ENCODE data around the gene C19orf25. TPM values are rescaled to one million over a fixed set of nuclear protein-coding genes. Genes with fewer than 3 reads are reported as not detected.

The C19orf25 gene
- total and polyA plus RNA-seq, 9 of the 15 experiments (the other 6 are each of a cell fraction or from before 2014, with no cell fraction given) = 0.79 to 96.0 (median 36.1) TPM

DNA sequence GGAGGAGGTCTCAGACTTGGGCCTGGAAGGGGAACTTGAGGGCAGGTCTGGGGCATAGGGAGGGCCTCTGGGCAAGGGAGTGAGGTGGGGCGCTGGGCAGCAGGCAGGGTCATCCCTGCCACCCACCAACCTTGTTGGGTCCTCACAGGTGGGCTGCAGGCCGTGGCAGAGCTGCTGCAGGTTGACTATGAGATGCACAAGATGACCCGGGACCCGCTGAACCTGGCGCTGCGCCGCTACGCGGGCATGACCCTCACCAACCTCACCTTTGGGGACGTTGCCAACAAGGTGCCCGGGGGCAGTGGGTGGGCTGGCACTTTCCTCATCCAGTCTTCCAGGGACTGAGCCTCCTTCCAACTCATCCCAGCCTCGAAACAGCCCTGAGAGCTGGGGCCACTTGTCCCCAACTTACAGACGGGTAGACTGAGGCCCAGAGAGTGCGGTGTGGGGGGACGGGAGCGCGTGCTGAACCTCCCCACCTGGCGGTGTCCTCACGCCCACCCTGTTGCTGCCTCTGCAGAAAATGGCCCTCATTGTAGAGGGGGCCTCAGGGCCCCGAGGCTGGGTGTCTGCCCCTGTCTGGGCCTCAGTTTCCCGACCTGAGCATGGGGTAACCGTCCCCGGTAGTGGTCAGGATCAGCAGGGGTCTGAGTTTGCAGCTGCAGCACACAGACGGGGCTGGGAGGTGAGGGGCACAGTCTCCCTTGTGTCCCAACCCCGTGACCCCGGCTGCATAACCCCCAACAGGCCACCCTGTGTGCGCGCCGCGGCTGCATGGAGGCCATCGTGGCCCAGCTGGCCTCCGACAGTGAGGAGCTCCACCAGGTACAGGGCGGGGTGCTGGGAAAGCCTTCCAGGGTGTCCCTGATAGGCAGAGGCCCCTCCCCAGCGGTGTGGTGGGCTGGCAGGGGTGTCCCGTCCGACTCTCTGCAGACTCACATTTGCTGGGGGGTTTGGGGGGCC, 18.7 kb downstream of the C19orf25 start (continued):
- TF ChIP-seq ZNF507 (tag; conservative IDR thresholded peaks at IDR 0.05) = no peak
- no peak for TF ChIP-seq ELF4 (CRISPR knock-in tag; IDR thresholded peaks at IDR 0.05)
- TF ChIP-seq, protein P1, sequence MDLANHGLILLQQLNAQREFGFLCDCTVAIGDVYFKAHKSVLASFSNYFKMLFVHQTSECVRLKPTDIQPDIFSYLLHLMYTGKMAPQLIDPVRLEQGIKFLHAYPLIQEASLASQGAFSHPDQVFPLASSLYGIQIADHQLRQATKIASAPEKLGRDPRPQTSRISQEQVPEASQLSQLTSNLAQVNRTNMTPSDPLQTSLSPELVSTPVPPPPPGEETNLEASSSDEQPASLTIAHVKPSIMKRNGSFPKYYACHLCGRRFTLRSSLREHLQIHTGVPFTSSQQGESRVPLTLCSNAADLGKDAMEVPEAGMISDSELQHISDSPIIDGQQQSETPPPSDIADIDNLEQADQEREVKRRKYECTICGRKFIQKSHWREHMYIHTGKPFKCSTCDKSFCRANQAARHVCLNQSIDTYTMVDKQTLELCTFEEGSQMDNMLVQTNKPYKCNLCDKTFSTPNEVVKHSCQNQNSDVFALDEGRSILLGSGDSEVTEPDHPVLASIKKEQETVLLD (IDR thresholded peaks at IDR 0.05) = no peak
- TF ChIP-seq, protein P2, sequence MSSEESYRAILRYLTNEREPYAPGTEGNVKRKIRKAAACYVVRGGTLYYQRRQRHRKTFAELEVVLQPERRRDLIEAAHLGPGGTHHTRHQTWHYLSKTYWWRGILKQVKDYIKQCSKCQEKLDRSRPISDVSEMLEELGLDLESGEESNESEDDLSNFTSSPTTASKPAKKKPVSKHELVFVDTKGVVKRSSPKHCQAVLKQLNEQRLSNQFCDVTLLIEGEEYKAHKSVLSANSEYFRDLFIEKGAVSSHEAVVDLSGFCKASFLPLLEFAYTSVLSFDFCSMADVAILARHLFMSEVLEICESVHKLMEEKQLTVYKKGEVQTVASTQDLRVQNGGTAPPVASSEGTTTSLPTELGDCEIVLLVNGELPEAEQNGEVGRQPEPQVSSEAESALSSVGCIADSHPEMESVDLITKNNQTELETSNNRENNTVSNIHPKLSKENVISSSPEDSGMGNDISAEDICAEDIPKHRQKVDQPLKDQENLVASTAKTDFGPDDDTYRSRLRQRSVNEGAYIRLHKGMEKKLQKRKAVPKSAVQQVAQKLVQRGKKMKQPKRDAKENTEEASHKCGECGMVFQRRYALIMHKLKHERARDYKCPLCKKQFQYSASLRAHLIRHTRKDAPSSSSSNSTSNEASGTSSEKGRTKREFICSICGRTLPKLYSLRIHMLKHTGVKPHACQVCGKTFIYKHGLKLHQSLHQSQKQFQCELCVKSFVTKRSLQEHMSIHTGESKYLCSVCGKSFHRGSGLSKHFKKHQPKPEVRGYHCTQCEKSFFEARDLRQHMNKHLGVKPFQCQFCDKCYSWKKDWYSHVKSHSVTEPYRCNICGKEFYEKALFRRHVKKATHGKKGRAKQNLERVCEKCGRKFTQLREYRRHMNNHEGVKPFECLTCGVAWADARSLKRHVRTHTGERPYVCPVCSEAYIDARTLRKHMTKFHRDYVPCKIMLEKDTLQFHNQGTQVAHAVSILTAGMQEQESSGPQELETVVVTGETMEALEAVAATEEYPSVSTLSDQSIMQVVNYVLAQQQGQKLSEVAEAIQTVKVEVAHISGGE (CRISPR knock-in tag; IDR thresholded peaks at IDR 0.05) = no peak
- TF ChIP-seq, protein P3, sequence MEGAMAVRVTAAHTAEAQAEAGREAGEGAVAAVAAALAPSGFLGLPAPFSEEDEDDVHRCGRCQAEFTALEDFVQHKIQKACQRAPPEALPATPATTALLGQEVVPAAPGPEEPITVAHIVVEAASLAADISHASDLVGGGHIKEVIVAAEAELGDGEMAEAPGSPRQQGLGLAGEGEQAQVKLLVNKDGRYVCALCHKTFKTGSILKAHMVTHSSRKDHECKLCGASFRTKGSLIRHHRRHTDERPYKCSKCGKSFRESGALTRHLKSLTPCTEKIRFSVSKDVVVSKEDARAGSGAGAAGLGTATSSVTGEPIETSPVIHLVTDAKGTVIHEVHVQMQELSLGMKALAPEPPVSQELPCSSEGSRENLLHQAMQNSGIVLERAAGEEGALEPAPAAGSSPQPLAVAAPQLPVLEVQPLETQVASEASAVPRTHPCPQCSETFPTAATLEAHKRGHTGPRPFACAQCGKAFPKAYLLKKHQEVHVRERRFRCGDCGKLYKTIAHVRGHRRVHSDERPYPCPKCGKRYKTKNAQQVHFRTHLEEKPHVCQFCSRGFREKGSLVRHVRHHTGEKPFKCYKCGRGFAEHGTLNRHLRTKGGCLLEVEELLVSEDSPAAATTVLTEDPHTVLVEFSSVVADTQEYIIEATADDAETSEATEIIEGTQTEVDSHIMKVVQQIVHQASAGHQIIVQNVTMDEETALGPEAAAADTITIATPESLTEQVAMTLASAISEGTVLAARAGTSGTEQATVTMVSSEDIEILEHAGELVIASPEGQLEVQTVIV (CRISPR knock-in tag; IDR thresholded peaks at IDR 0.05; ENCODE audit: borderline replicate concordance) = no peak
- TF ChIP-seq, protein P4, sequence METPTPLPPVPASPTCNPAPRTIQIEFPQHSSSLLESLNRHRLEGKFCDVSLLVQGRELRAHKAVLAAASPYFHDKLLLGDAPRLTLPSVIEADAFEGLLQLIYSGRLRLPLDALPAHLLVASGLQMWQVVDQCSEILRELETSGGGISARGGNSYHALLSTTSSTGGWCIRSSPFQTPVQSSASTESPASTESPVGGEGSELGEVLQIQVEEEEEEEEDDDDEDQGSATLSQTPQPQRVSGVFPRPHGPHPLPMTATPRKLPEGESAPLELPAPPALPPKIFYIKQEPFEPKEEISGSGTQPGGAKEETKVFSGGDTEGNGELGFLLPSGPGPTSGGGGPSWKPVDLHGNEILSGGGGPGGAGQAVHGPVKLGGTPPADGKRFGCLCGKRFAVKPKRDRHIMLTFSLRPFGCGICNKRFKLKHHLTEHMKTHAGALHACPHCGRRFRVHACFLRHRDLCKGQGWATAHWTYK (CRISPR knock-in tag; IDR thresholded peaks at IDR 0.05) = no peak
- TF ChIP-seq NR2C1 (IDR thresholded peaks at IDR 0.05) = no peak
- no peak for TF ChIP-seq NR2C1 (tag; IDR thresholded peaks at IDR 0.05)
- TF ChIP-seq KDM1A (IDR thresholded peaks at IDR 0.05) = peak; percentile 27 to 40; a peak in 2 of 4 replicates
- no peak for TF ChIP-seq ZNF589 (CRISPR knock-in tag; IDR thresholded peaks at IDR 0.05; ENCODE audit: low read depth)
- TF ChIP-seq, protein P5, sequence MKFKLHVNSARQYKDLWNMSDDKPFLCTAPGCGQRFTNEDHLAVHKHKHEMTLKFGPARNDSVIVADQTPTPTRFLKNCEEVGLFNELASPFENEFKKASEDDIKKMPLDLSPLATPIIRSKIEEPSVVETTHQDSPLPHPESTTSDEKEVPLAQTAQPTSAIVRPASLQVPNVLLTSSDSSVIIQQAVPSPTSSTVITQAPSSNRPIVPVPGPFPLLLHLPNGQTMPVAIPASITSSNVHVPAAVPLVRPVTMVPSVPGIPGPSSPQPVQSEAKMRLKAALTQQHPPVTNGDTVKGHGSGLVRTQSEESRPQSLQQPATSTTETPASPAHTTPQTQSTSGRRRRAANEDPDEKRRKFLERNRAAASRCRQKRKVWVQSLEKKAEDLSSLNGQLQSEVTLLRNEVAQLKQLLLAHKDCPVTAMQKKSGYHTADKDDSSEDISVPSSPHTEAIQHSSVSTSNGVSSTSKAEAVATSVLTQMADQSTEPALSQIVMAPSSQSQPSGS (CRISPR knock-in tag; IDR thresholded peaks at IDR 0.05) = no peak
- no peak for TF ChIP-seq IRF2 (CRISPR knock-in tag; IDR thresholded peaks at IDR 0.05)
- TF ChIP-seq, protein P6, sequence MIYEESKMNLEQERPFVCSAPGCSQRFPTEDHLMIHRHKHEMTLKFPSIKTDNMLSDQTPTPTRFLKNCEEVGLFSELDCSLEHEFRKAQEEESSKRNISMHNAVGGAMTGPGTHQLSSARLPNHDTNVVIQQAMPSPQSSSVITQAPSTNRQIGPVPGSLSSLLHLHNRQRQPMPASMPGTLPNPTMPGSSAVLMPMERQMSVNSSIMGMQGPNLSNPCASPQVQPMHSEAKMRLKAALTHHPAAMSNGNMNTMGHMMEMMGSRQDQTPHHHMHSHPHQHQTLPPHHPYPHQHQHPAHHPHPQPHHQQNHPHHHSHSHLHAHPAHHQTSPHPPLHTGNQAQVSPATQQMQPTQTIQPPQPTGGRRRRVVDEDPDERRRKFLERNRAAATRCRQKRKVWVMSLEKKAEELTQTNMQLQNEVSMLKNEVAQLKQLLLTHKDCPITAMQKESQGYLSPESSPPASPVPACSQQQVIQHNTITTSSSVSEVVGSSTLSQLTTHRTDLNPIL (CRISPR knock-in tag; IDR thresholded peaks at IDR 0.05) = no peak
- TF ChIP-seq ZNF311 (CRISPR knock-in tag; IDR thresholded peaks at IDR 0.05) = no peak

Measured in K562 (cell line).